Large intestine (tissue), 3 donors: ENCODE results near the gene SCD. TPM values are rescaled to one million over a fixed set of nuclear protein-coding genes. Genes with fewer than 3 reads are reported as not detected.
"Not testable (repeated sequence)": the region's sequence is repeated elsewhere in the genome, so short reads cannot be mapped to it uniquely, and the experiment has no call there.

Experiments
- DNase-seq, 2 donors: peaks; one replicate each; pipeline versions ENCODE4 v3.0.0 to v3.0.0-alpha.2; 2013
- H3K27ac ChIP-seq: one replicate; pipeline ENCODE4 v1.5.1; 2013; ENCODE audit warnings: low read length
- H3K27me3 ChIP-seq: 2 replicates; pipeline ENCODE4 v1.6.1; 2013; ENCODE audit warnings: low read length; ENCODE audit not compliant: control insufficient read depth, insufficient read depth
- H3K36me3 ChIP-seq: 2 replicates; pipeline ENCODE4 v1.6.1; 2013; ENCODE audit warnings: low read length; ENCODE audit not compliant: control insufficient read depth, insufficient read depth
- H3K4me1 ChIP-seq: one replicate; pipeline ENCODE4 v1.6.1; 2013; ENCODE audit warnings: low read length; ENCODE audit not compliant: control insufficient read depth, insufficient read depth
- H3K4me3 ChIP-seq: one replicate; pipeline ENCODE4 v1.5.1; 2013; ENCODE audit warnings: low read length
- H3K9me3 ChIP-seq: one replicate; pipeline ENCODE4 v1.6.1; 2013; ENCODE audit warnings: mild to moderate bottlenecking, low read depth, low read length, moderate library complexity; ENCODE audit not compliant: control insufficient read depth
- WGBS: methylation state at CpG from one replicate; pipeline ENCODE4 v1.1.5; 2013; ENCODE audit warnings: low lambda C conversion rate; ENCODE audit not compliant: insufficient coverage; 5-methylcytosine and 5-hydroxymethylcytosine counted together
- polyA plus RNA-seq: library from polyadenylated mRNA; unstranded; fragments of 120-200 nt; gene quantifications from one replicate; pipeline ENCODE4 v1.2.1, GENCODE V29; 2013

SCD gene
- polyA plus RNA-seq, 1 donor, result 30.4 TPM

DNA sequence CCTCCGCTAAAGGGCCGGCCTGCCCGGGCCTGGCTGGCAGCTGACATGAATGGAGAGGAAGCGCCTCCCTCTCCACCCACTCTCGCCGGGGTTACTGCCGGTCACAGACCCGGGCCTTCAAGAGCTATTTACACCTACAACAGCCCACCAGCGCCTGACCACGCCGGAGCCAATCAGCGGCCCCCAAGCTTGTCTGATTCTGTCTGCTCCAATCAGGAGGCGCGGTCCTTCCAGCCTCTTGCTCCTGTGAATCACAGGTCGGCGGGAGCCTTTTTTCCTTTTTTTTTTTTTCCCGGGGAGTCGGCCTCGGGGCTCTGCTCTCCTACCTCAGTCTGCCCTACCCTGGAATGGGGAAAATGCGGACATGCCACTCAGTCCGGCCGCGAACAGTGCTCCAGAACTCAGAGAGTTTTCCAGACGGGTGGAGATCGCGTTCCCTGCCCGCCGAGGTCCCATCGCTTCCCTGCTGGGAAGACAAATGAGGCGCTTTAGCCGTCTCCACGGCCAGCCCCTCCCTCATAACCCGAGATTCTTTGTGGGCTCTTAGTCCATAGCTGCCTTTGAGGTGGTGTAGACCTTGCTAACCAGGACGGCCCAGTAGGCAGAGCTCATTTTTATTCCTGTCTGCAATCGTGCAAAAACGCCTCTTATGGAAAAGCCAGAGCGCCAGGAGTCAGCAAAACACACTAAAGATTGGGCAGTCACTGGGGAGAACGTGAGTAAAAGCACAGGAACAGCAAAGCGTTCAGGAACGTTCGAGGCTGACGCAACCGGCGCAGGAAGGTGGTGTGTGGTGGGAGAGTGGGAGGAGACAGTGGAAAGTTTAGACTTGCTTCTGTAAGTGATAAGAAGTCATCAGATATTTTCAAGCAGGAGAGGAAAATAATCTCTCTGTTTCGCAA is 26.5 kb downstream of the SCD start:
- peak overlapping the region; percentile 44 for H3K4me3 ChIP-seq
- peaks cover 55% of the 10 kb centered on the region for H3K4me1 ChIP-seq
- DNase-seq, result peak; percentile 98 to 99
- no peaks in the 10 kb centered on the region for H3K27me3 ChIP-seq
- H3K36me3 ChIP-seq, result no peaks in the 10 kb centered on the region
- WGBS, result 0% methylated on average over 7 of the region's 45 CpGs
- no peaks in the 10 kb centered on the region for H3K9me3 ChIP-seq
- peak overlapping the region; percentile 80 for H3K27ac ChIP-seq

DNA sequence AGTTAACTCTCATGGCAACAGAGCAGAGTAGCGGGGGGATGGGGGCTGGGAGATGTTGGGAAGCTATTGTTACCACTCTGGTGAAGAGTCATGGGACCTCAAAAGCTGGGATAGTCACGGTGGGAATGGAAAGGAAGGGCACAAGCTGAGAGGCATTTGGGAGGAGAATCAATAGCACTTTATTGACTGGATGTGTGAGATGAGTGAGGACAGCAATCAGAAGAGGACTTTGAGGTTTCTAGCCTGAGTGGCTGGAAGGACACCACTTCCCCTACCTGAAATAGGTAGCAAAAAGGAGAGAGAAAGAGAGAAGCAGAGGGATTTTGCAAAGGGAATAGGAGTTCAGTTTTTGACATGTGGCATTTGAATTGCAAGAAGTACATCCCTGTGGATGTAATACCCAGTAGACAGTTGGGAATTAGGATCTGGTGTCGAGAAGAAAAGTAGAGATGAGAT is 27.2 kb downstream of the SCD start:
- no peaks in the 10 kb centered on the region for H3K9me3 ChIP-seq
- WGBS, result 0% methylated on average over 1 of the region's 3 CpGs
- peaks cover 55% of the 10 kb centered on the region for H3K4me1 ChIP-seq

DNA sequence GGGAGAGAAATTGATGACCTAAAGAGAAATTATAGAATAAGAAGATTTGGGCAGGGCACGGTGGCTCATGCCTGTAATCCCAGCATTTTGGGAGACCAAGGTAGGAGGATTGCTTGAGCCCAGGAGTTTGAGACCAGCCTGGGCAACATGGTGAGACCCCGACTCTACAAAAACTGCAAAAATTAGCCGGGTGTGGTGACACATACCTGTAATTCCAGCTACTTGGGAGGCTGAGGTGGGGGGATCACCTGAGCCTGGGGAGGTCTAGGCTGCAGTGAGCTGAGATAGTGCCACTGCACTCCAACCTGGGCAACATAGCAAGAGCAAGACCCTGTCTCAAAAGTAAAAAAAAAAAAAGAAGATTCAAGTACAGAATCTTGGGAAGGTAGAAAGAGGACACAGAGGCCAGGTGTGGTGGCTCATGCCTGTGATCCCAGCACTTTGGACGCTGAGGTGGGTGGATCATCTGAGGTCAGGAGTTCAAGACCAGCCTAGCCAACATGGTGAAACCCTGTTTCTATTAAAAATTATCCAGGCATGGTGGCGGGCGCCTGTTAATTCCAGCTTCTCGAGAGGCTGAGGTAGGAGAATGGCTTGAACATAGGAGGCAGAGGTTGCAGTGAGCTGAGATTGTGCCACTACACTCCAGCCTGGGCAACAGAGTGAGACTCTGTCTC is 27.8 kb downstream of the SCD start:
- WGBS, result no CpG with 5 or more reads among the region's 7 CpGs
- peak overlapping the region; percentile 80 for H3K27ac ChIP-seq
- H3K27me3 ChIP-seq, H3K9me3 ChIP-seq, H3K36me3 ChIP-seq: not testable (repeated sequence)
- peaks cover 55% of the 10 kb centered on the region for H3K4me1 ChIP-seq
- DNase-seq, result peak in 1 of 2 donors; percentile 23
- H3K4me3 ChIP-seq, result peak overlapping the region; percentile 44

More for the DNA sequence above, 27.2 kb downstream of the SCD start:
- Histone ChIP-seq H3K27ac (peak overlapping the region; percentile 80), H3K36me3 (no peaks in the 10 kb centered on the region), H3K27me3 (no peaks in the 10 kb centered on the region), H3K4me3 (peak overlapping the region; percentile 44)
- DNase-seq, result no peak

GRCh38 chr10:100376656-100377055 is 29.6 kb downstream of the SCD start:
- peak in 1 of 2 donors; percentile 13 for DNase-seq
- H3K27me3 ChIP-seq, H3K36me3 ChIP-seq, H3K4me3 ChIP-seq, H3K9me3 ChIP-seq: not testable (repeated sequence)
- H3K4me1 ChIP-seq, result peaks cover 36% of the 10 kb centered on the region
- no CpG with 5 or more reads among the region's 6 CpGs for WGBS
- H3K27ac ChIP-seq, result peak overlapping the region; percentile 47

DNA sequence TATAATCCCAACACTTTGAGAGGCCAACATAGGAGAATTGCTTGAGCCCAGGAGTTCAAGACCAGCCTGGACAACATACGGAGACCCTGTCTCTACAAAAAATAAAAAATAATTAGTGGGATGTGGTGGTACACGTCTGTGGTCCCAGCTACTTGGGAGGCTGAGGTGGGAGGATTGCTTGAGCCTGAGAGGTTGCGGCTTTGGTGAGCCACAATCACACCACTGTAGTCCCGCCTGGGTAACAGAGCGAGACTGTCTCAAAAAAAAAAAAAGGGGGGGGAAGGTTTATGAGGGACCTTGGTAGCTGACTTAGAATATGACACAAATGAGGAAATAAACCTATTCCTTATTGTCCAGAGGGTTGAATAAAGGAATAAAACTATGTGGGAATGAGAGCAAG is 30.8 kb downstream of the SCD start:
- Histone ChIP-seq H3K4me1 (peaks cover 24% of the 10 kb centered on the region), H3K4me3 (no peak overlapping the region), H3K27ac (no peak overlapping the region), H3K27me3 (no peaks in the 10 kb centered on the region), H3K36me3 (peaks cover 3% of the 10 kb centered on the region), H3K9me3 (no peaks in the 10 kb centered on the region)
- WGBS, result no CpG with 5 or more reads among the region's 5 CpGs
- DNase-seq, result no peak

DNA sequence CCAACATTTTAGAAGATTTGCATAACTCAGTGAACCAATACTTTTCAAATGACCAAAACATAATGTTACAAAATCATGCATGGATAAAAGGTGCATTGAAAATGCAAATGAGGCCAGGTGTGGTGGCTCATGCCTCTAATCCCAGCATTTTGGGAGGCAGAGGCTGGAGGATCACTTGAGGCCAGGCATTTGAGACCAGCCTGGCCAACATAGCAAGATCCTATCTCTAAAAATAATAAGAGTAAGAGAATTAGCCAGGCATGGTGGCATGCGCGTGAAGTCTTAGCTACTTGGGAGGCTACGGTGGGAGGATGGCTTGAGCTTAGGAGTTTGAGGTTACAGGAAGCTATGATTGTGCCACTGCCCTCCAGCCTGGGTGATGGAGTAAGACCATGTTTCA is 33.4 kb downstream of the SCD start:
- Histone ChIP-seq H3K4me1 (peaks cover 12% of the 10 kb centered on the region), H3K27ac (no peak overlapping the region), H3K9me3 (no peaks in the 10 kb centered on the region), H3K36me3 (peaks cover 3% of the 10 kb centered on the region), H3K27me3 (no peaks in the 10 kb centered on the region), H3K4me3 (no peak overlapping the region)
- WGBS, result 100% methylated on average over 3 of the region's 3 CpGs
- no peak for DNase-seq

- Histone ChIP-seq H3K27me3 (no peaks in the 10 kb centered on the region), H3K4me3 (no peak overlapping the region), H3K27ac (no peak overlapping the region), H3K4me1 (no peaks in the 10 kb centered on the region), H3K9me3 (no peaks in the 10 kb centered on the region), H3K36me3 (peaks cover 3% of the 10 kb centered on the region)
- no CpG with 5 or more reads among the region's 13 CpGs for WGBS
- DNase-seq, result no peak
Observed at GRCh38 chr10:100382553-100382952, 35.5 kb downstream of the SCD start.

GRCh38 chr10:100383251-100383650 is 36.2 kb downstream of the SCD start:
- WGBS, result no CpG with 5 or more reads among the region's 2 CpGs
- H3K4me1 ChIP-seq, result no peaks in the 10 kb centered on the region
- peaks cover 3% of the 10 kb centered on the region for H3K36me3 ChIP-seq

DNA sequence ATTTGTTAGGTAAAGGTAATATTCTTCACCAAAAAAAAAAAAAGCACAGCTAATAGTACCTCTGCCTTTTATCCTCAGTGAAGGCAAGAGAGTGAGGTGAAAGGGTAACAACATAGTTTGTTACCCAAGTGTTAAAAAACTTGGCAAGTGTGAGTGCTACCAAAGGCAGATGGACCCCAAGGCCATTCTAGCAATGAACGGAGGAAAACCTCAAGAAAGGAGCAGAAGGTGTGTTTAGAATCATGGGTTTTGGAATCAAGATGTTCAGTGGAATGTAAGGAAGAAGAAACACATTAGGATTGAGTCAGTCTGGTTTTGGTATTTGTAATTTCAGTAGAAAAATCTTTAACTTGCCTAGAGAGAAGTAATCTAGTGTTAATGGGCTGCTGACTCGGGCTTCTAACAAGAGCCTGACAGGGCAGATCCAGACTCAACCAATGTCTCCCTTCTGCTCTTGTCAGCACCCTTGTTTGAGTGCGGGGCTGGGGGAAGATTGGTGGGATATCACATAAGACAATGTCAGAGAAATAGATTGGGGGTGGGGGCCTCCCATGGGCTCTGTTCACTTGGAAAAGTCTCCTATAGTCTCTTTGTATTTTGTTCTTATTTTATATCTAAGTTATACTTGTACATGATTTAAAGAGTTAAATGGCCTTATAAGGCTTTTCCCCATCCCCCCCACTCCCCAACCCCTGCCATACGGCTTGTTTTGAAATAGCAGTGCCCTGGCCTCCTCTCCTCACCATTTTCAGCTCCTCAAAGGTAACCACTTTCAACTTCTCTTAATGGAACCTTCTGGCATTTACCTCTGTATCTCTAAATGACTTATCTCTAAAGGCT is 44.4 kb downstream of the SCD start:
- no peaks in the 10 kb centered on the region for H3K4me1 ChIP-seq
- no peak overlapping the region for H3K4me3 ChIP-seq
- no peaks in the 10 kb centered on the region for H3K9me3 ChIP-seq
- no peaks in the 10 kb centered on the region for H3K27me3 ChIP-seq
- WGBS, result 100% methylated on average over 1 of the region's 4 CpGs
- no peak overlapping the region for H3K27ac ChIP-seq
- H3K36me3 ChIP-seq, result no peaks in the 10 kb centered on the region
- DNase-seq, result no peak

More at GRCh38 chr10:100383251-100383650, 36.2 kb downstream of the SCD start:
- H3K27me3 ChIP-seq, result no peaks in the 10 kb centered on the region
- H3K27ac ChIP-seq, result no peak overlapping the region
- H3K4me3 ChIP-seq, result no peak overlapping the region
- no peaks in the 10 kb centered on the region for H3K9me3 ChIP-seq
- no peak for DNase-seq

GRCh38 chr10:100392686-100393003 is 45.6 kb downstream of the SCD start:
- H3K27ac ChIP-seq, result no peak overlapping the region
- H3K36me3 ChIP-seq, result no peaks in the 10 kb centered on the region
- H3K27me3 ChIP-seq, result no peaks in the 10 kb centered on the region
- DNase-seq, result no peak
- WGBS, result no CpG with 5 or more reads among the region's 1 CpG
- H3K9me3 ChIP-seq, result no peaks in the 10 kb centered on the region
- no peaks in the 10 kb centered on the region for H3K4me1 ChIP-seq
- no peak overlapping the region for H3K4me3 ChIP-seq
